PC-3 (cell line): Measurements from ENCODE around the gene IFT22. TPM values are rescaled to one million over a fixed set of nuclear protein-coding genes. Genes with fewer than 3 reads are reported as not detected.

Experiments
- total RNA-seq: library from RNA; depleted of rRNA; stranded (reverse); fragments of >200 nt; gene quantifications from 2 replicates; pipeline ENCODE4 v1.2.3, GENCODE V29; 2014; rRNA removed

The IFT22 gene
- total RNA-seq, 1 experiment from 2014 or later, result 32.8 TPM

Other genes with a start within 250 kb of the IFT22 start
- 10.6 and 14.8 TPM in 2 replicates for gene TRIM56, start 236.3 kb downstream of the IFT22 start, total RNA-seq
- gene SERPINE1, start 194.7 kb downstream of the IFT22 start, total RNA-seq, result 46.1 and 52.5 TPM in 2 replicates
- gene AP1S1, start 167.3 kb downstream of the IFT22 start, total RNA-seq, result 148 and 190 TPM in 2 replicates
- gene VGF, start 156.2 kb downstream of the IFT22 start, total RNA-seq, result 1.6 and 2.5 TPM in 2 replicates
- 0.26 TPM in 1 of 2 replicates, not detected in the other for gene NAT16, start 141.5 kb downstream of the IFT22 start, total RNA-seq
- not detected in 2 replicates for gene MOGAT3, start 120.8 kb downstream of the IFT22 start, total RNA-seq
- 60.8 and 66.6 TPM in 2 replicates for gene PLOD3, start 104.2 kb downstream of the IFT22 start, total RNA-seq
- 161 and 188 TPM in 2 replicates for gene ZNHIT1, start 103.6 kb downstream of the IFT22 start, total RNA-seq
- 6.7 and 9.9 TPM in 2 replicates for gene CLDN15, start 84.0 kb downstream of the IFT22 start, total RNA-seq
- gene FIS1, start 76.7 kb downstream of the IFT22 start, total RNA-seq, result 146 and 199 TPM in 2 replicates
- gene COL26A1, start 41.1 kb upstream of the IFT22 start, total RNA-seq, result not detected in 2 replicates